Skeletal muscle tissue (tissue), 4 donors: ENCODE measurements around the gene OR14I1. TPM values are rescaled to one million over a fixed set of nuclear protein-coding genes. Genes with fewer than 3 reads are reported as not detected.

ENCODE experiments used
- H3K27ac ChIP-seq: one replicate; pipeline ENCODE4 v1.7.0; 2013; ENCODE audit warnings: mild to moderate bottlenecking, low read depth, low read length, inconsistent platforms
- H3K27me3 ChIP-seq, 3 donors: one replicate each; pipeline ENCODE4 v1.7.0; 2013; ENCODE audit warnings: low read length in 3 of 3; ENCODE audit not compliant: control insufficient read depth in 3 of 3, insufficient read depth in 3 of 3
- H3K36me3 ChIP-seq, 3 donors: one replicate each; pipeline ENCODE4 v1.7.0; 2013; ENCODE audit warnings: low read length in 3 of 3; ENCODE audit not compliant: control insufficient read depth in 3 of 3, insufficient read depth in 3 of 3
- H3K4me1 ChIP-seq, 3 donors: one replicate each; pipeline ENCODE4 v1.7.0; 2013; ENCODE audit warnings: low read length in 3 of 3, mild to moderate bottlenecking in 3 of 3; ENCODE audit not compliant: control insufficient read depth in 3 of 3, insufficient read depth in 3 of 3
- H3K4me3 ChIP-seq, 3 donors: one replicate each; pipeline ENCODE4 v1.7.0; 2013; ENCODE audit warnings: low read length in 3 of 3
- H3K9ac ChIP-seq, 3 donors: one replicate each; pipeline ENCODE4 v1.7.0; 2013; ENCODE audit warnings: low read length in 3 of 3, mild to moderate bottlenecking in 3 of 3, moderate library complexity in 2 of 3, low read depth in 1 of 3
- H3K9me3 ChIP-seq, 3 donors: one replicate each; pipeline ENCODE4 v1.7.0; 2013; ENCODE audit warnings: low read length in 3 of 3; ENCODE audit not compliant: control insufficient read depth in 3 of 3
- total RNA-seq: library from RNA; depleted of rRNA; stranded (reverse); fragments of >200 nt; gene quantifications from one replicate; pipeline ENCODE4 v1.2.3, GENCODE V29; 2014
- donor health status: Osteomylitis.

The OR14I1 gene
- total RNA-seq, 1 donor from 2014 or later = not detected

DNA sequence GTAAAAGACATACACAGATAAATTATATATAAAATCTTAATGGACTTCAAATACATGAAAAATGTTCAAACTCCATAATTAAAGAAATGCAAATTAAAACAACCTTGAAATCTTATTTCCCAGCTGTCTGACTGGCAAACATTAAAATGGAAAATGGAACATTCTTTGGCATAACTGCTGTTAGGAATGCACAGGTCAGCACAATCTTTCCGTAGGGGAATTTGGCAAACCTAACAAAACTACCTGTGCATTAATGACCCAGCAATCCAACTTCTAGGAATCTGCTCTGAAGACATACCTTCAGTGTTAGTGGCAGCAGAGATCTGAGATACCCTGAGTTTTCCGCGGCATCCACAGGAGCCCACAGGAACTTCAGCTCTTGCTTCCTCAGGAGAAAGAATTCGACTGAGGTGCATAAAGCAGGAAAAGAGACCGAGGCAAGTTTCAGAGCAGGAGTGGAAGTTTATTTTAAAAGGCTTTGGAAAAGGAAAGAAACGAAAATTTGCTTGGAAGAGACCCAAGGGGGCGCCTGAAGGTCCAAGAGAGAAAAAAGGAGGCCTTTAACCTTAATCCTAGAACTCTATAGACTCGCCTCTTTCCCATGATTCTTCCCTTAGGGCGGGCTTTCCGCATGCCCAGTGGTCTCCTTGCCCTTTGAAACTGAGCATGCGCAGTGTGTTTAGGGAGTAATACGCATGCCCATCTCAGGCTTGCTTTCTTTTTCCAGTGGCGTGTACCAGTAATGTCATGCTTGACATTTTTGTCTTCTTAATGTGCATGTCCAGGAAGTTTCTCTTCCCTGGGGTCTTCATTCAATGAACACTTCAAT, 28.2 kb upstream of the OR14I1 start:
- no peak overlapping the region for H3K27ac ChIP-seq
- H3K27me3 ChIP-seq = no peaks in the 10 kb centered on the region
- H3K4me3 ChIP-seq = no peak overlapping the region
- H3K36me3 ChIP-seq = no peaks in the 10 kb centered on the region
- no peak overlapping the region for H3K9ac ChIP-seq
- H3K4me1 ChIP-seq = no peaks in the 10 kb centered on the region
- peaks cover 0 to 2% (median 0%) of the 10 kb centered on the region in 3 donors for H3K9me3 ChIP-seq

DNA sequence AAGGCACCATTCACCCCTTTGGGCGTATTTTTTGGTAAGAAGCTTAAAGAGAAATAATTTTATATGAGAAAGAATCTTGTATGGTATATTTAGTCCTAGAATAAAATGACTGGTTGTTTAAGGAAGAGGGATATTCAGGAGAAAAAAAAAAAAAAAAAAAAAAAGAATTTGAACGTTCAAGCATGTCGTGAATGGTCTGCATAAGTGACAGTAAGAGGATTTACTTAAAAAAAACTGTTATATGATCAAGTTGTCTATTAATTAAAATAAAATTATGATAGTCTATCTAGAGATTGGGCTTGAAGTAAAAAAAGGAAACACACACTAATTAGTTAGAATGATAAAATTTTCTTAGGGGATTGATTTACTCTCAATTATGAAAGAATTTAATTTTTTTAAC, 11.7 kb upstream of the OR14I1 start:
- no peaks in the 10 kb centered on the region for H3K36me3 ChIP-seq
- no peaks in the 10 kb centered on the region for H3K4me1 ChIP-seq
- H3K4me3 ChIP-seq = no peak overlapping the region

DNA sequence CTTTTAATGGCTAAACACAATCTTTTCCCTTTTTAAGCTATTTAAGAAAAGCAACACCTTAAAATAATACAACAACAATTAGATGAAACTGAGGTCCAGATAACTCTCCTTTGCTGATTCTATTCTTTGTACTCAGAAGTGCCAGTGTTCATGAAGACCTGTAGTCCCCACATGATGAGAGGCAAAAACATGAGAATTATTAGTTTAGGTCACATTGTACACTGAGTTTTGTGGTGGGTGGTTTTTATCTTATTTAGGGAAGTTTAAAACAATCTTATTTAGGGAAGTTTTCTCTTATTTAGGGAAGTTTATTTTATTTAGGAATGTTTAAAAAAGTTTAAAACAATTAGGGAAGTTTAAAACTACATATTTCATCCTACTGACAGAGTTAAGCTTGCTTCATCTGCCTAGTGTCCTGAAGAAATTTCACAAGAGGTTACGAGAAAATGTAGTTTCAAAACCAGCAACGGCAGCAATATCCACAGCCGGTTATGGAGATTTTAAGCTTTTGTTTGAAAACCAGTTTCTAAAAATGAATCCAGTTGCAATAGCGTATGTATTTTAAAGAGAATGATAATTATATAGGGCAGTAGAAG, 7.8 kb upstream of the OR14I1 start:
- no peaks in the 10 kb centered on the region for H3K4me1 ChIP-seq
- peaks cover 0 to 7% (median 0%) of the 10 kb centered on the region in 3 donors for H3K27me3 ChIP-seq
- no peak overlapping the region for H3K27ac ChIP-seq
- H3K4me3 ChIP-seq = no peak overlapping the region
- no peak overlapping the region for H3K9ac ChIP-seq
- peaks cover 0 to 2% (median 0%) of the 10 kb centered on the region in 3 donors for H3K9me3 ChIP-seq
- no peaks in the 10 kb centered on the region for H3K36me3 ChIP-seq

More for the DNA sequence above, 11.7 kb upstream of the OR14I1 start:
- Histone ChIP-seq H3K9me3 (peaks cover 0 to 2% (median 0%) of the 10 kb centered on the region in 3 donors), H3K27me3 (peaks cover 0 to 7% (median 0%) of the 10 kb centered on the region in 3 donors), H3K9ac (no peak overlapping the region), H3K27ac (no peak overlapping the region)

DNA sequence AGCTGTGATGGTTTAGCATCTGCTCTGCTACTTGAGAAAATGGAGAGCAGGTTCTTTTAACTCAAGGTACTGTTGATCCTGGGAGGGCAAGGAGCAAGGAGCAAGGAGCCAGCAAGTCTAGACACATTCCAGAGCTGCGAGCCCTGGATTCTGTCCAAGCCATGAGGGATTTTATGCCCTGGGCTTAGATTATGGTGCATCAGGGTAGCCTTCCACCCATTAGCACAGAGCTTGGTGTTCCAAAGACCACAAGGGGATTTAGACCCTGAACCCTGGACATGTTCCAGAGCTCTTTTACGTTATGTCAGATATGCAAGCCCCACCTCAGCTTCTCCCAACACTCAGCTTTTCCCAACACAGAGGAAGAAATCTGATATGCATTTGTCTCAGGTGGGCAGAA, 2.0 kb upstream of the OR14I1 start:
- H3K27me3 ChIP-seq = no peaks in the 10 kb centered on the region
- H3K27ac ChIP-seq = no peak overlapping the region
- H3K9me3 ChIP-seq = no peaks in the 10 kb centered on the region
- no peak overlapping the region for H3K9ac ChIP-seq
- no peaks in the 10 kb centered on the region for H3K4me1 ChIP-seq
- H3K4me3 ChIP-seq = no peak overlapping the region
- H3K36me3 ChIP-seq = no peaks in the 10 kb centered on the region

DNA sequence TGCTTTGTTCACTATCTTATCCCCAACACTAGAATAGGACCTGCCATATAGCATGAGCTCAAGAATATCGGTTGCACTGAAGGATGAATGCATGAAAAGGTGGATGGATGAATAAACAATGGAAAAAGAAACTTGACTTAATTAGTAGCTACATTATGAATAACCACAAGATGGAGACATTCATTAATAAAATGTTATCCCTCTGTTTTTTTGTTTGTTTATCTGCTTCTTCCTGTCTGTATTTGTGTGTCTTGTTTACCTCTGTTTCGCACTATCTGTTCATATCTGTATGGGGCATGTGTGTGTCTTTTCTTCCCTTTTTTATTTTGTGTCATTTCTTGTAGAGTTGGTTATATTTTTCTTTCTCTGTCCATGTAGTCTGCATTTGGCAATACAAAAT, 1.1 kb upstream of the OR14I1 start:
- Histone ChIP-seq H3K9me3 (no peaks in the 10 kb centered on the region), H3K9ac (no peak overlapping the region), H3K4me1 (no peaks in the 10 kb centered on the region), H3K27ac (no peak overlapping the region), H3K36me3 (no peaks in the 10 kb centered on the region), H3K4me3 (no peak overlapping the region), H3K27me3 (peaks cover 0 to 4% (median 0%) of the 10 kb centered on the region in 3 donors)

- no peaks in the 10 kb centered on the region for H3K36me3 ChIP-seq
- no peak overlapping the region for H3K9ac ChIP-seq
- no peaks in the 10 kb centered on the region for H3K4me1 ChIP-seq
- peaks cover 0 to 4% (median 0%) of the 10 kb centered on the region in 3 donors for H3K27me3 ChIP-seq
- no peak overlapping the region for H3K4me3 ChIP-seq
- H3K9me3 ChIP-seq = no peaks in the 10 kb centered on the region
- no peak overlapping the region for H3K27ac ChIP-seq
Observed at GRCh38 chr1:248699099-248699498, 3.5 kb downstream of the OR14I1 start.

DNA sequence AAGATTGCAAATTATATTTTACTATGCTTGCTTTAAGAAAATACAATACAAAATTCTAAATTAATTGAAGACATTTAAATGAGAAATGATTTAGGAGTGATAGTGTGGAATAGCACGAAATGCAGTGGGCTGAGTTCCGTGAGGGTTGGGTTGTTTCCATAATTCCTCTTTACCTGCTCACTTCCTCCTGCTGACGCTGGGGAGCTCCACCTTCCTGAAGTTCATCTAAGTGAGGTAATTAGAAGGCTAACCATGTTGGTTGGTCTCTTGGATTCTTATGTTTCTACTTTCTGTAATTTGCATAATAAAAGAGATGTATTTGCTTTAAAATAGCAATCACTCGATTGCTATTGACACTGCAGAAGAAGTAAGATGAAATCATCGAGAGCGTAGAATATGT, 4.7 kb downstream of the OR14I1 start:
- Histone ChIP-seq H3K4me3 (no peak overlapping the region), H3K4me1 (no peaks in the 10 kb centered on the region), H3K9ac (no peak overlapping the region), H3K27me3 (peaks cover 0 to 4% (median 0%) of the 10 kb centered on the region in 3 donors), H3K27ac (no peak overlapping the region), H3K9me3 (no peaks in the 10 kb centered on the region), H3K36me3 (no peaks in the 10 kb centered on the region)

DNA sequence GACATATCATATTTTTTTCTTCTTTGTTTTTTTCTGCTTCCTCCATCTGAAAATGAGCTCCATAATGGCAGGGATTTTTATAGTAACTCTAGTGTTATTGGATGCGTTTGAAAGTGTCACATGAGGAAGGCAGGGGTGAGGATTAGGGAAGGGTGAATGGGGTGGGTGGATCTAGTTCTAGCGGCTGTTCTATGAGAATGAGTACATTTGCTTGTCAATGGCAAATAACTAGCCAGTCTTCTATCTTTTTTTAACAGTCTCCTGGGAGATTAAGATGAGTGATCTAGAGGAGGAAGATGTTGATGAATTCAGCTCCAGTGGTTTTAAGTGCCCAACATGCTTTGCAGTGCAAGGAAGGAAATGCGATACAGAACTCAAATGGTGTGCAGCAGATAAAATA, 5.8 kb downstream of the OR14I1 start:
- H3K27me3 ChIP-seq = peaks cover 0 to 7% (median 0%) of the 10 kb centered on the region in 3 donors
- H3K9ac ChIP-seq = no peak overlapping the region
- H3K9me3 ChIP-seq = no peaks in the 10 kb centered on the region
- H3K36me3 ChIP-seq = no peaks in the 10 kb centered on the region
- no peak overlapping the region for H3K27ac ChIP-seq
- H3K4me1 ChIP-seq = no peaks in the 10 kb centered on the region
- H3K4me3 ChIP-seq = no peak overlapping the region

- Histone ChIP-seq H3K9me3 (no peaks in the 10 kb centered on the region), H3K36me3 (no peaks in the 10 kb centered on the region), H3K9ac (no peak overlapping the region), H3K27ac (no peak overlapping the region), H3K4me1 (no peaks in the 10 kb centered on the region), H3K4me3 (no peak overlapping the region), H3K27me3 (peaks cover 0 to 7% (median 0%) of the 10 kb centered on the region in 3 donors)
Observed at GRCh38 chr1:248696261-248696660, 6.3 kb downstream of the OR14I1 start.

DNA sequence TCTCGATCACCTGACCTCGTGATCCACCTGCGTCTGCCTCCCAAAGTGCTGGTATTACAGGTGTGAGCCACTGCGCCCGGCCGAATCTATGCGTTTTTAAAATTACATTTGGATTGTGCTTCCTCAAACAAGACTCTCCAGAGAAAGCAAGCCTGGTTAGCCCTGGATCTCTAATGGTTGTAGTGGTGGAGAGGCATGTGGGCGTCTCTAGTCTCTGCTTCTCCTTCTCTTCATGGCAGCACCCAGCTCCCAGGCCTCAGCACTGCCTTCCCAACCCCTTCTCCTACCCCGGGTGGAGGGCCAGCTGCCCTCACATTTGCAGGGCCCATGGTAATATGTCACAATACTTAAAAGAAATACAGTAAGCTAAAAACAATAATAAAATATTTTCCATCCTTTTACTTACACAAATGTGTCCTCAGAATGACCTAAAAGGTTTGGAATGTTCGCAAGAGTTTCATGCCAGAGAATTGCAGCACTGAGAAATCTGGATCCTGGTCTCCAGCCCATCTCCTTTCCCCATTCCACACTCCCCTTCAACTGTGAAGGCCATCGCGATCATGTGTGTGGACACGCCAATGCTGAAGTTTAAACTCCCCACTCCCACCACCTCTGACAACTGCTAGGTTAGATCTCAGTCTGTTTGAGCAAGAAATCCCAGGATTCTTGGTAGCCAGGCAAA, 7.0 kb downstream of the OR14I1 start:
- Histone ChIP-seq H3K36me3 (no peaks in the 10 kb centered on the region), H3K9me3 (peaks cover 0 to 3% (median 0%) of the 10 kb centered on the region in 3 donors), H3K27me3 (peaks cover 0 to 7% (median 0%) of the 10 kb centered on the region in 3 donors), H3K27ac (no peak overlapping the region), H3K9ac (no peak overlapping the region), H3K4me3 (no peak overlapping the region), H3K4me1 (no peaks in the 10 kb centered on the region)
